Kidney (tissue), 14 donors: Measurements from ENCODE around the gene ZNF625. TPM values are rescaled to one million over a fixed set of nuclear protein-coding genes. Genes with fewer than 3 reads are reported as not detected.
A peak's percentile ranks its signal among the peaks of the same experiment; 100 is the strongest.

Experiments used
- DNase-seq, 5 donors: peaks; one replicate each; pipeline ENCODE4 v3.0.0-alpha.2; 2013 to 2020
- FAIRE-seq: peaks from 2 replicates; lab custom pipeline; 2012; peaks lifted over from hg19 to GRCh38; lab: Jason Lieb, UNC
- H3K27ac ChIP-seq, 2 donors: one replicate each; pipeline ENCODE4 v1.7.0; 2013; ENCODE audit warnings: low read depth in 2 of 2, low read length in 2 of 2, inconsistent platforms in 1 of 2
- H3K27me3 ChIP-seq: one replicate; pipeline ENCODE4 v1.7.1; 2013; ENCODE audit warnings: low read length, inconsistent platforms; ENCODE audit not compliant: control insufficient read depth, insufficient read depth
- H3K36me3 ChIP-seq, 3 donors: one replicate each; pipeline versions ENCODE4 v1.7.0 to v1.7.1; 2013; ENCODE audit warnings: low read length in 3 of 3, control low read depth in 1 of 3, inconsistent platforms in 1 of 3; ENCODE audit not compliant: insufficient read depth in 3 of 3, control insufficient read depth in 2 of 3
- H3K4me1 ChIP-seq, 3 donors: one replicate each; pipeline versions ENCODE4 v1.7.0 to v1.7.1; 2013; ENCODE audit warnings: low read length in 3 of 3, inconsistent platforms in 1 of 3, low read depth in 1 of 3; ENCODE audit not compliant: control insufficient read depth in 2 of 3, insufficient read depth in 2 of 3
- H3K4me3 ChIP-seq, 3 donors: one replicate each; pipeline versions ENCODE4 v1.7.0 to v1.8.1; 2013; ENCODE audit warnings: low read length in 3 of 3, control low read depth in 1 of 3, inconsistent platforms in 1 of 3
- H3K9ac ChIP-seq, 3 donors: one replicate each; pipeline versions ENCODE4 v1.7.0 to v1.7.1; 2013; ENCODE audit warnings: low read length in 3 of 3, control low read depth in 1 of 3, inconsistent platforms in 1 of 3
- H3K9me3 ChIP-seq, 3 donors: one replicate each; pipeline versions ENCODE4 v1.7.0 to v1.7.1; 2013; ENCODE audit warnings: low read length in 3 of 3, control low read depth in 1 of 3, inconsistent platforms in 1 of 3; ENCODE audit not compliant: control insufficient read depth in 2 of 3, insufficient read depth in 1 of 3
- CTCF ChIP-seq: IDR thresholded peaks from 3 replicates; pipeline ENCODE4 v1.5.1; 2012; ENCODE audit warnings: mild to moderate bottlenecking, moderate library complexity, borderline replicate concordance; ENCODE audit not compliant: insufficient read depth; ENCODE audit errors: extremely low read depth
- intact Hi-C: fragments of 100-400 bp; cut with DNase I; formaldehyde crosslinking; loops from one replicate; pipeline ENCODE4 v1.11.1; 2022
- polyA plus RNA-seq: library from polyadenylated mRNA; stranded (reverse); fragments of 350-450 nt; fragmentation: Illumina TruSeq; extraction: RNeasy Lipid Tissue Mini Kit (QIAGEN cat#74804); gene quantifications from one replicate; pipeline ENCODE4 v1.2.3, GENCODE V29; 2014; ENCODE audit warnings: low read depth, low replicate concordance; ENCODE audit not compliant: insufficient read depth
- total RNA-seq: library from RNA; stranded (reverse); fragmentation: NEBNext Ultra II Directional; extraction: Animal tissue kit (Norgen Biotek cat#: 25700); gene quantifications from one replicate; pipeline ENCODE4 v1.2.1, GENCODE V29; 2021
- donor health status: control.
- donor health status: control.
- donor health status: control.
- donor health status: control.
- donor health status: control.
- donor health status: DM: yes; HTN: yes; CAD: no.
- donor health status: Normal renal cell carcinoma (clear cell type).

The ZNF625 gene
- total and polyA plus RNA-seq, 2 donors from 2014 or later = 6.1 to 11.4 TPM

- no peak overlapping the region for H3K27ac ChIP-seq
- H3K27me3 ChIP-seq = no peaks in the 10 kb centered on the region
- no peak for TF ChIP-seq CTCF
- no peaks in the 10 kb centered on the region for H3K4me1 ChIP-seq
- peaks cover 20 to 39% (median 24%) of the 10 kb centered on the region in 3 donors for H3K36me3 ChIP-seq
- intact Hi-C loops = no loop called here
- DNase-seq (no peak), FAIRE-seq (no peak)
- H3K4me3 ChIP-seq = peak overlapping the region in 1 of 3 donors; percentile 24
- H3K9ac ChIP-seq = no peak overlapping the region
- peaks cover 11 to 52% (median 24%) of the 10 kb centered on the region in 3 donors for H3K9me3 ChIP-seq
Observed at GRCh38 chr19:12187625-12188024, 31.1 kb upstream of the ZNF625 start.

DNA sequence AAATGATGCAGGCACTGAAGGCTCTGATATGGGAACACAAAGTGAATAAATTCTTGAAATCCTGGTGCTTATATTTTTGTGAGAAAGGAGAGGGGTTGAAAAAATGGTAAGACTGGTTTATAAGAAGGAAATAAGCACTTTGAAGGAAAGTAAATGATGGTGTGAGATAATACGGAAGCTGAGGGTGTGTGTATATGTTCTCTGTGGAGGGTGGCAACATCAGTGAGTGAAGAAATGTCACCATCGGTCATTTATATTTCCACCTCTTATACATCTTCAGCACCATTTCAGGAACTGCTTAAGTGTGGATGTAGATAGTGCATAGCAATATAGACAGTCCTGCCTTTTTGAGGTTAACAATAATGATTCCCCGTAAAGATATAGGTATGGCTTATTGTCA is 23.8 kb upstream of the ZNF625 start:
- intact Hi-C loops = no loop called here
- H3K36me3 ChIP-seq = peaks cover 0 to 4% (median 2%) of the 10 kb centered on the region in 3 donors
- H3K9me3 ChIP-seq = peaks cover 0 to 13% (median under 1%) of the 10 kb centered on the region in 3 donors

GRCh38 chr19:12166626-12167025 is 10.1 kb upstream of the ZNF625 start:
- Histone ChIP-seq H3K36me3 (no peaks in the 10 kb centered on the region), H3K4me1 (peaks cover 0 to 15% (median 3%) of the 10 kb centered on the region in 3 donors), H3K27ac (no peak overlapping the region), H3K27me3 (no peaks in the 10 kb centered on the region), H3K4me3 (no peak overlapping the region), H3K9ac (no peak overlapping the region), H3K9me3 (no peaks in the 10 kb centered on the region)
- DNase-seq (no peak), FAIRE-seq (no peak)
- TF ChIP-seq CTCF = no peak
- intact Hi-C loops = no loop called here

More for the DNA sequence above, 23.8 kb upstream of the ZNF625 start:
- no peak for TF ChIP-seq CTCF
- Histone ChIP-seq H3K27ac (no peak overlapping the region), H3K9ac (no peak overlapping the region), H3K4me1 (no peaks in the 10 kb centered on the region), H3K4me3 (no peak overlapping the region), H3K27me3 (no peaks in the 10 kb centered on the region)
- DNase-seq (no peak), FAIRE-seq (no peak)

DNA sequence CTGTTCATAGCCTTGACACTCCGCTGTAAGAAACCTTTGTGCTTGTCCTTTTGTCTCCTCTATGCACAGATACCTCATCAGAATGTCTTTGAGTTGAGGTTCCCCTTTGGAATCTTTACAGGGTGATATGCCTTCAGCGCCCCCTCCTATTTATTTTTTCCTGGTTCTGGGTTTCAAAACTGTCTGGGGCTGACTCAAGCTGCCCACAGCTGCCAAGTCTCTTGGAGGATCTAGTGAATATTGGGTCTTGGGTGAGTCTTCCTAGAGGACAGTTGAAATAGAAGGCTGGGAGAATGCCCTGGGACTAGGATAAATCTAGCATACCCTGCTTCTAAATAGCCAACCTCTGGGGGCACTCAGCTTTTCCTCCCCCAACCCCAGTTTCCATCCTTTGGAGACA is 7.3 kb upstream of the ZNF625 start:
- intact Hi-C loops = no loop called here
- Histone ChIP-seq H3K36me3 (no peaks in the 10 kb centered on the region), H3K9ac (peak overlapping the region; percentile 54 to 100 (median 95)), H3K27ac (peak overlapping the region in 1 of 2 donors; percentile 92), H3K9me3 (no peaks in the 10 kb centered on the region), H3K4me1 (peaks cover 0 to 15% (median 3%) of the 10 kb centered on the region in 3 donors), H3K4me3 (peak overlapping the region; percentile 78 to 95 (median 93)), H3K27me3 (no peaks in the 10 kb centered on the region)
- peak in 2 of 5 donors; percentile 13 to 24 for DNase-seq
- FAIRE-seq = no peak
- TF ChIP-seq CTCF = no peak
